WTC11 (cell line): ENCODE results near the gene GATA2. TPM values are rescaled to one million over a fixed set of nuclear protein-coding genes. Genes with fewer than 3 reads are reported as not detected.

ENCODE experiments used
- ATAC-seq: fragments of 200-7000 bp; cut with Tn5 transposase; 2 replicates; pipeline ENCODE4 v1.10.0; 2021; ENCODE audit warnings: mild to moderate bottlenecking, moderate library complexity
- CTCF ChIA-PET: fragments of 300-600 bp; sonication (Branson Sonifier 250); formaldehyde crosslinking; loops from one replicate; lab custom pipeline; 2021; ENCODE audit warnings: antibody characterized with exemption; lab: Charles Lee
- POLR2A ChIA-PET: fragments of 350-600 bp; sonication (Branson Sonifier 250); formaldehyde crosslinking; loops from one replicate; lab custom pipeline; 2021; ENCODE audit warnings: antibody characterized with exemption; lab: Charles Lee
- DNase-seq: peaks from one replicate; pipeline ENCODE4 v3.0.0; 2021; ENCODE audit warnings: low spot score
- H3K27ac Mint-ChIP-seq: 2 replicates; pipeline ENCODE4 v1.8.0; 2021; ENCODE audit warnings: mixed read lengths
- H3K27me3 Mint-ChIP-seq: 2 replicates; pipeline ENCODE4 v1.8.0; 2021; ENCODE audit warnings: low read depth, mild to moderate bottlenecking, moderate library complexity, mixed read lengths
- H3K36me3 Mint-ChIP-seq: 2 replicates; pipeline ENCODE4 v1.8.0; 2021; ENCODE audit warnings: mixed read lengths
- H3K4me1 Mint-ChIP-seq: 2 replicates; pipeline ENCODE4 v1.8.0; 2022; ENCODE audit warnings: mixed read lengths
- H3K4me3 Mint-ChIP-seq: 2 replicates; pipeline ENCODE4 v1.8.0; 2021; ENCODE audit warnings: mild to moderate bottlenecking, moderate library complexity, mixed read lengths
- H3K9me3 Mint-ChIP-seq: 2 replicates; pipeline ENCODE4 v1.8.0; 2021; ENCODE audit warnings: mixed read lengths
- CREB1 ChIP-seq: sonication (generic); formaldehyde crosslinking; IDR thresholded peaks from 2 replicates; pipeline ENCODE4 v1.8.0; 2023; ENCODE audit warnings: mild to moderate bottlenecking, missing genetic modification reagents
- GRHL2 ChIP-seq: fragments of 250-450 bp; sonication (Bioruptor Pico); IDR thresholded peaks from 2 replicates; pipeline ENCODE4 v1.8.0; 2022; ENCODE audit warnings: mild to moderate bottlenecking, moderate library complexity; ENCODE audit not compliant: insufficient replicate concordance, severe bottlenecking
- IRF2 ChIP-seq: sonication (generic); formaldehyde crosslinking; IDR thresholded peaks from 2 replicates; pipeline ENCODE4 v1.8.0; 2022; ENCODE audit warnings: low read depth, missing genetic modification reagents, borderline replicate concordance
- JAZF1 ChIP-seq: fragments of 250-450 bp; sonication (Bioruptor Pico); IDR thresholded peaks from 2 replicates; pipeline ENCODE4 v1.9.0; 2021; ENCODE audit warnings: moderate library complexity, mild to moderate bottlenecking, inconsistent platforms
- NFE2L1 ChIP-seq: sonication (generic); formaldehyde crosslinking; IDR thresholded peaks from 2 replicates; pipeline ENCODE4 v1.8.1; 2023; ENCODE audit warnings: missing genetic modification reagents
- RELA ChIP-seq: sonication (generic); formaldehyde crosslinking; IDR thresholded peaks from 2 replicates; pipeline ENCODE4 v1.8.1; 2022; ENCODE audit warnings: missing genetic modification reagents, mild to moderate bottlenecking, borderline replicate concordance
- RORB ChIP-seq: fragments of 250-450 bp; sonication (Bioruptor Pico); IDR thresholded peaks from 2 replicates; pipeline ENCODE4 v1.9.0; 2021; ENCODE audit warnings: mild to moderate bottlenecking
- SMAD3 ChIP-seq: sonication (generic); formaldehyde crosslinking; IDR thresholded peaks from 2 replicates; pipeline ENCODE4 v1.8.0; 2022; ENCODE audit warnings: missing genetic modification reagents, mild to moderate bottlenecking, borderline replicate concordance
- SOX15 ChIP-seq: fragments of 250-450 bp; sonication (Bioruptor Pico); IDR thresholded peaks from 2 replicates; pipeline ENCODE4 v1.9.0; 2021; ENCODE audit warnings: mild to moderate bottlenecking
- TP53 ChIP-seq: sonication (generic); formaldehyde crosslinking; IDR thresholded peaks from 2 replicates; pipeline ENCODE4 v1.8.1; 2023; ENCODE audit warnings: mild to moderate bottlenecking, missing genetic modification reagents
- ZBTB21 ChIP-seq: sonication (generic); formaldehyde crosslinking; IDR thresholded peaks from 2 replicates; pipeline ENCODE4 v1.8.1; 2023; ENCODE audit warnings: mild to moderate bottlenecking, missing genetic modification reagents, borderline replicate concordance
- ZNF263 ChIP-seq: sonication (generic); formaldehyde crosslinking; IDR thresholded peaks from 2 replicates; pipeline ENCODE4 v1.8.1; 2022; ENCODE audit warnings: low read depth, mild to moderate bottlenecking, moderate library complexity, missing genetic modification reagents
- ZNF317 ChIP-seq: sonication (generic); formaldehyde crosslinking; IDR thresholded peaks from 2 replicates; pipeline ENCODE4 v1.8.1; 2023; ENCODE audit warnings: low read depth, mild to moderate bottlenecking, moderate library complexity, missing genetic modification reagents, borderline replicate concordance
- ZNF396 ChIP-seq: fragments of 250-450 bp; sonication (Bioruptor Pico); IDR thresholded peaks from 2 replicates; pipeline ENCODE4 v1.8.0; 2021; ENCODE audit warnings: mild to moderate bottlenecking, moderate library complexity, borderline replicate concordance
- ZNF423 ChIP-seq: fragments of 250-450 bp; sonication (Bioruptor Pico); IDR thresholded peaks from 2 replicates; pipeline ENCODE4 v2.1.2; 2022; ENCODE audit warnings: mild to moderate bottlenecking, moderate library complexity
- total RNA-seq: library from RNA; stranded (reverse); gene quantifications from 3 replicates; pipeline ENCODE4 v1.2.3, GENCODE V29; 2021
- TF ChIP-seq, protein P1 (sequence below): fragments of 250-450 bp; sonication (Bioruptor Pico); IDR thresholded peaks from 2 replicates; pipeline ENCODE4 v1.9.0; 2021; ENCODE audit warnings: mild to moderate bottlenecking
- TF ChIP-seq, protein P2 (sequence below): sonication (generic); formaldehyde crosslinking; IDR thresholded peaks from 2 replicates; pipeline ENCODE4 v1.8.1; 2023; ENCODE audit warnings: mild to moderate bottlenecking, moderate library complexity, missing genetic modification reagents
- TF ChIP-seq, protein P3 (sequence below): sonication (generic); formaldehyde crosslinking; IDR thresholded peaks from 2 replicates; pipeline ENCODE4 v1.8.1; 2022; ENCODE audit warnings: low read depth, missing genetic modification reagents, borderline replicate concordance
- TF ChIP-seq, protein P4 (sequence below): sonication (generic); formaldehyde crosslinking; IDR thresholded peaks from 2 replicates; pipeline ENCODE4 v1.8.0; 2023; ENCODE audit warnings: missing genetic modification reagents
- TF ChIP-seq, protein P5 (sequence below): sonication (generic); formaldehyde crosslinking; IDR thresholded peaks from 2 replicates; pipeline ENCODE4 v1.8.0; 2022; ENCODE audit warnings: mild to moderate bottlenecking, missing genetic modification reagents
- TF ChIP-seq, protein P6 (sequence below): sonication (generic); formaldehyde crosslinking; IDR thresholded peaks from 2 replicates; pipeline ENCODE4 v1.8.1; 2023; ENCODE audit warnings: mild to moderate bottlenecking, missing genetic modification reagents, moderate library complexity
- TF ChIP-seq, protein P7 (sequence below): sonication (generic); formaldehyde crosslinking; IDR thresholded peaks from 2 replicates; pipeline ENCODE4 v1.8.1; 2023; ENCODE audit warnings: mild to moderate bottlenecking, missing genetic modification reagents

Gene GATA2
- total RNA-seq, 1 experiment from 2014 or later: 1.6 TPM

DNA sequence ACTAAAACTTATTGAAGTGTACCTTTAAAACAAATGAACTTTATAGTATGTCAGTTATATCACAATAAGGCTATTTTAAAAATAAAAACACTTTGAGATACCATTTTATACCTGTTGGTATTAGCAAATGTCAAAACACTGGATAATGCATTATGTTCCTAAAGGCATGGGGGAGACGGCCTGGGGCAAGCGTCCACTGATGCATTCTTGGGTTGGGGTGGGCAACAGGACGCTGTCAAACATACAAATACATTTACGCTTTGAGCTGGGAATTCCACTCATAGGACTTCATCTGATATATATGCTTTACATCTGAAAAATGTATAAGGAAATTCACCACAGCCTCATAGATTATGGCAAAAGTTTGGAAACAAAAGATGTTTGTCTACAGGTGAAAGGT is 7.6 kb upstream of the GATA2 start:
- POLR2A ChIA-PET: no interaction called here
- peaks cover 59% of the 10 kb centered on the region for H3K27me3 Mint-ChIP-seq
- peaks cover 13% of the 10 kb centered on the region for H3K4me1 Mint-ChIP-seq

DNA sequence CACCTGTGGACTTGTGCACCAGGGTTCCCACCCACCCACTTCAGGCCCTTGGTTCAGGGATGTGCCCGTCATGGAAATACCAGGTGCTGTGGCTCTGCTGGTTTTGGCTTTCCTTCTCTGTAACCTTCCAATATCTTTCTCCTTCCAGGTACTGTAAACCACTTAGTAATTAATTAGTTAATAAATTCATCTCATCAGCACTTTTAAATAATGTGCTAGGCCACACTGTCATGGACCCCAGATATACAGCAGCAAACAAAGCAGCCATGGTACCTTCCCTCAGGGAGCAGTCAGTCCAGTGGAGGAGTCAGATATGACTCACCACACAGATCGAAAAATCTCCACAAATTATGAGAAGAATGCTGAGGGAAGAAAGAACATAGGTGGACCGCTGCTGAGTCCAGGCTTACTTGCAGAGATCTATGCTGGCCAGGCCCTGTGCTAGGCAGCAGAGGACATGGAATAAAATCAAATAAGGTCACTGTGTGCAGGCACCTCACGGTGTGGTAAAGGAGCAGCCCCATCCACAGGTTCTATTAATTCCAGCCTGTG is 6.8 kb upstream of the GATA2 start:
- Mint-ChIP-seq H3K9me3 (no peaks in the 10 kb centered on the region), H3K36me3 (no peaks in the 10 kb centered on the region), H3K27ac (no peak overlapping the region), H3K4me3 (no peak overlapping the region), H3K4me1 (peaks cover 13% of the 10 kb centered on the region), H3K27me3 (peaks cover 66% of the 10 kb centered on the region)
- ATAC-seq (no peak), DNase-seq (no peak)
- CTCF ChIA-PET: interaction anchor here (0.8 to 1.5 kb wide), 3 partner anchors 74 to 108 kb away, joined by 3 to 8 read pairs (median 5); no protein-coding TSS in a partner anchor
- POLR2A ChIA-PET: no interaction called here
- no peak for TF ChIP-seq NFE2L1
- TF ChIP-seq JAZF1 (CRISPR knock-in tag): no peak
- TF ChIP-seq ZNF263 (CRISPR knock-in tag): no peak
- TF ChIP-seq RELA (CRISPR knock-in tag): no peak
- no peak for TF ChIP-seq ZBTB21 (CRISPR knock-in tag)

More for the DNA sequence above, 7.6 kb upstream of the GATA2 start:
- peaks cover 2% of the 10 kb centered on the region; the same call in 1 of the 2 replicates for H3K9me3 Mint-ChIP-seq
- ATAC-seq (no peak), DNase-seq (no peak)
- TF ChIP-seq, protein P1, sequence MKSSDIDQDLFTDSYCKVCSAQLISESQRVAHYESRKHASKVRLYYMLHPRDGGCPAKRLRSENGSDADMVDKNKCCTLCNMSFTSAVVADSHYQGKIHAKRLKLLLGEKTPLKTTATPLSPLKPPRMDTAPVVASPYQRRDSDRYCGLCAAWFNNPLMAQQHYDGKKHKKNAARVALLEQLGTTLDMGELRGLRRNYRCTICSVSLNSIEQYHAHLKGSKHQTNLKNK (CRISPR knock-in tag): no peak
- TF ChIP-seq CREB1 (CRISPR knock-in tag) (no peak), RORB (CRISPR knock-in tag) (no peak), ZNF423 (CRISPR knock-in tag) (no peak), GRHL2 (CRISPR knock-in tag) (no peak), ZNF396 (CRISPR knock-in tag) (no peak), IRF2 (CRISPR knock-in tag) (no peak), NFE2L1 (no peak), TP53 (CRISPR knock-in tag) (no peak), ZNF317 (no peak), SOX15 (CRISPR knock-in tag) (no peak), SMAD3 (CRISPR knock-in tag) (no peak)
- TF ChIP-seq, protein P2, sequence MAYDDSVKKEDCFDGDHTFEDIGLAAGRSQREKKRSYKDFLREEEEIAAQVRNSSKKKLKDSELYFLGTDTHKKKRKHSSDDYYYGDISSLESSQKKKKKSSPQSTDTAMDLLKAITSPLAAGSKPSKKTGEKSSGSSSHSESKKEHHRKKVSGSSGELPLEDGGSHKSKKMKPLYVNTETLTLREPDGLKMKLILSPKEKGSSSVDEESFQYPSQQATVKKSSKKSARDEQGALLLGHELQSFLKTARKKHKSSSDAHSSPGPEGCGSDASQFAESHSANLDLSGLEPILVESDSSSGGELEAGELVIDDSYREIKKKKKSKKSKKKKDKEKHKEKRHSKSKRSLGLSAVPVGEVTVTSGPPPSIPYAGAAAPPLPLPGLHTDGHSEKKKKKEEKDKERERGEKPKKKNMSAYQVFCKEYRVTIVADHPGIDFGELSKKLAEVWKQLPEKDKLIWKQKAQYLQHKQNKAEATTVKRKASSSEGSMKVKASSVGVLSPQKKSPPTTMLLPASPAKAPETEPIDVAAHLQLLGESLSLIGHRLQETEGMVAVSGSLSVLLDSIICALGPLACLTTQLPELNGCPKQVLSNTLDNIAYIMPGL (CRISPR knock-in tag): no peak
- TF ChIP-seq, protein P3, sequence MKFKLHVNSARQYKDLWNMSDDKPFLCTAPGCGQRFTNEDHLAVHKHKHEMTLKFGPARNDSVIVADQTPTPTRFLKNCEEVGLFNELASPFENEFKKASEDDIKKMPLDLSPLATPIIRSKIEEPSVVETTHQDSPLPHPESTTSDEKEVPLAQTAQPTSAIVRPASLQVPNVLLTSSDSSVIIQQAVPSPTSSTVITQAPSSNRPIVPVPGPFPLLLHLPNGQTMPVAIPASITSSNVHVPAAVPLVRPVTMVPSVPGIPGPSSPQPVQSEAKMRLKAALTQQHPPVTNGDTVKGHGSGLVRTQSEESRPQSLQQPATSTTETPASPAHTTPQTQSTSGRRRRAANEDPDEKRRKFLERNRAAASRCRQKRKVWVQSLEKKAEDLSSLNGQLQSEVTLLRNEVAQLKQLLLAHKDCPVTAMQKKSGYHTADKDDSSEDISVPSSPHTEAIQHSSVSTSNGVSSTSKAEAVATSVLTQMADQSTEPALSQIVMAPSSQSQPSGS (CRISPR knock-in tag): no peak
- TF ChIP-seq, protein P4, sequence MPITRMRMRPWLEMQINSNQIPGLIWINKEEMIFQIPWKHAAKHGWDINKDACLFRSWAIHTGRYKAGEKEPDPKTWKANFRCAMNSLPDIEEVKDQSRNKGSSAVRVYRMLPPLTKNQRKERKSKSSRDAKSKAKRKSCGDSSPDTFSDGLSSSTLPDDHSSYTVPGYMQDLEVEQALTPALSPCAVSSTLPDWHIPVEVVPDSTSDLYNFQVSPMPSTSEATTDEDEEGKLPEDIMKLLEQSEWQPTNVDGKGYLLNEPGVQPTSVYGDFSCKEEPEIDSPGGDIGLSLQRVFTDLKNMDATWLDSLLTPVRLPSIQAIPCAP (CRISPR knock-in tag): no peak
- TF ChIP-seq, protein P5, sequence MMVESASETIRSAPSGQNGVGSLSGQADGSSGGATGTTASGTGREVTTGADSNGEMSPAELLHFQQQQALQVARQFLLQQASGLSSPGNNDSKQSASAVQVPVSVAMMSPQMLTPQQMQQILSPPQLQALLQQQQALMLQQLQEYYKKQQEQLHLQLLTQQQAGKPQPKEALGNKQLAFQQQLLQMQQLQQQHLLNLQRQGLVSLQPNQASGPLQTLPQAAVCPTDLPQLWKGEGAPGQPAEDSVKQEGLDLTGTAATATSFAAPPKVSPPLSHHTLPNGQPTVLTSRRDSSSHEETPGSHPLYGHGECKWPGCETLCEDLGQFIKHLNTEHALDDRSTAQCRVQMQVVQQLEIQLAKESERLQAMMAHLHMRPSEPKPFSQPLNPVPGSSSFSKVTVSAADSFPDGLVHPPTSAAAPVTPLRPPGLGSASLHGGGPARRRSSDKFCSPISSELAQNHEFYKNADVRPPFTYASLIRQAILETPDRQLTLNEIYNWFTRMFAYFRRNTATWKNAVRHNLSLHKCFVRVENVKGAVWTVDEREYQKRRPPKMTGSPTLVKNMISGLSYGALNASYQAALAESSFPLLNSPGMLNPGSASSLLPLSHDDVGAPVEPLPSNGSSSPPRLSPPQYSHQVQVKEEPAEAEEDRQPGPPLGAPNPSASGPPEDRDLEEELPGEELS: no peak
- TF ChIP-seq, protein P6, sequence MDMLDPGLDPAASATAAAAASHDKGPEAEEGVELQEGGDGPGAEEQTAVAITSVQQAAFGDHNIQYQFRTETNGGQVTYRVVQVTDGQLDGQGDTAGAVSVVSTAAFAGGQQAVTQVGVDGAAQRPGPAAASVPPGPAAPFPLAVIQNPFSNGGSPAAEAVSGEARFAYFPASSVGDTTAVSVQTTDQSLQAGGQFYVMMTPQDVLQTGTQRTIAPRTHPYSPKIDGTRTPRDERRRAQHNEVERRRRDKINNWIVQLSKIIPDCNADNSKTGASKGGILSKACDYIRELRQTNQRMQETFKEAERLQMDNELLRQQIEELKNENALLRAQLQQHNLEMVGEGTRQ (CRISPR knock-in tag): no peak
- TF ChIP-seq, protein P7, sequence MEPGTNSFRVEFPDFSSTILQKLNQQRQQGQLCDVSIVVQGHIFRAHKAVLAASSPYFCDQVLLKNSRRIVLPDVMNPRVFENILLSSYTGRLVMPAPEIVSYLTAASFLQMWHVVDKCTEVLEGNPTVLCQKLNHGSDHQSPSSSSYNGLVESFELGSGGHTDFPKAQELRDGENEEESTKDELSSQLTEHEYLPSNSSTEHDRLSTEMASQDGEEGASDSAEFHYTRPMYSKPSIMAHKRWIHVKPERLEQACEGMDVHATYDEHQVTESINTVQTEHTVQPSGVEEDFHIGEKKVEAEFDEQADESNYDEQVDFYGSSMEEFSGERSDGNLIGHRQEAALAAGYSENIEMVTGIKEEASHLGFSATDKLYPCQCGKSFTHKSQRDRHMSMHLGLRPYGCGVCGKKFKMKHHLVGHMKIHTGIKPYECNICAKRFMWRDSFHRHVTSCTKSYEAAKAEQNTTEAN: no peak
- TF ChIP-seq, all 79 proteins: peak for 0
- CTCF ChIA-PET: no interaction called here
- Mint-ChIP-seq H3K27ac (no peak overlapping the region), H3K4me3 (no peak overlapping the region), H3K36me3 (no peaks in the 10 kb centered on the region)
